Spleen (tissue), 11 donors: Measurements from ENCODE around the gene NUP88. TPM values are rescaled to one million over a fixed set of nuclear protein-coding genes. Genes with fewer than 3 reads are reported as not detected.

ENCODE experiments used
- DNase-seq: peaks from one replicate; pipeline ENCODE4 v3.0.0-alpha.2; 2020
- H3K27ac ChIP-seq, 8 donors: fragments of 200-600 bp; sonication (generic) in 7 of 8; 1 replicate in 4 of 8; 2 replicates in 4 of 8; pipeline versions ENCODE4 v1.5.0 to v1.8.0; 2016 to 2021; ENCODE audit warnings: inconsistent platforms in 4 of 8, mild to moderate bottlenecking in 4 of 8, moderate library complexity in 1 of 8
- H3K27me3 ChIP-seq, 7 donors: fragments of 200-600 bp; sonication (generic) in 6 of 7; replicated peaks in 1 of 7; 1 replicate in 4 of 7; 2 replicates in 3 of 7; pipeline versions ENCODE4 v1.5.0 to v1.8.0; 2016 to 2021; ENCODE audit warnings: inconsistent platforms in 3 of 7, mild to moderate bottlenecking in 1 of 7
- H3K36me3 ChIP-seq, 6 donors: fragments of 200-600 bp; sonication (generic) in 5 of 6; 1 replicate in 4 of 6; 2 replicates in 2 of 6; pipeline versions ENCODE4 v1.5.0 to v1.8.0; 2016 to 2021; ENCODE audit warnings: inconsistent platforms in 2 of 6
- H3K4me1 ChIP-seq, 6 donors: fragments of 200-600 bp; sonication (generic) in 5 of 6; 1 replicate in 3 of 6; 2 replicates in 3 of 6; pipeline versions ENCODE4 v1.5.0 to v1.8.0; 2016 to 2021; ENCODE audit warnings: inconsistent platforms in 3 of 6
- H3K4me3 ChIP-seq, 8 donors: fragments of 200-600 bp; sonication (generic) in 7 of 8; 1 replicate in 4 of 8; 2 replicates in 4 of 8; pipeline versions ENCODE4 v1.5.0 to v1.8.0; 2016 to 2021; ENCODE audit warnings: inconsistent platforms in 4 of 8, mild to moderate bottlenecking in 4 of 8, moderate library complexity in 2 of 8
- H3K9me3 ChIP-seq, 8 donors: fragments of 200-600 bp; sonication (generic) in 7 of 8; 1 replicate in 4 of 8; 2 replicates in 4 of 8; pipeline versions ENCODE4 v1.5.0 to v1.8.0; 2016 to 2021; ENCODE audit warnings: inconsistent platforms in 4 of 8
- CTCF ChIP-seq, 11 experiments: fragments of 200-600 bp in 7 of 11; fragments of 450-650 bp in 4 of 11; sonication (generic) in 4 of 11; IDR thresholded peaks in 8 of 11; conservative IDR thresholded peaks in 3 of 11; 1 replicate in 7 of 11; 2 replicates in 4 of 11; pipeline versions ENCODE4 v1.4.0 to v1.8.0; 2016 to 2021; ENCODE audit warnings: antibody characterized with exemption in 11 of 11, inconsistent platforms in 4 of 11, mild to moderate bottlenecking in 1 of 11
- POLR2A ChIP-seq, 3 donors: fragments of 450-650 bp; IDR thresholded peaks; one replicate each; pipeline ENCODE4 v1.5.1; 2017; ENCODE audit warnings: antibody characterized with exemption in 3 of 3, mild to moderate bottlenecking in 1 of 3
- POLR2AphosphoS5 ChIP-seq, 3 donors: sonication (generic); formaldehyde crosslinking; IDR thresholded peaks; one replicate each; pipeline ENCODE4 v1.5.1; 2017; ENCODE audit warnings: antibody characterized with exemption in 3 of 3
- WGBS, 5 donors: extraction: QIAGEN DNeasy Blood & Tissue Kit in 3 of 5; methylation state at CpG; one replicate each; pipeline versions ENCODE4 v1.1.5 to v1.1.7; 2013 to 2018; 5-methylcytosine and 5-hydroxymethylcytosine counted together
- intact Hi-C: fragments of 100-400 bp; cut with DNase I; formaldehyde crosslinking; loops from one replicate; pipeline ENCODE4 v1.15.0; 2023; ENCODE audit warnings: low total_unique reads
- polyA plus RNA-seq, 3 donors: library from polyadenylated mRNA; stranded (reverse); fragments of 200-250 nt; gene quantifications; one replicate each; pipeline ENCODE4 v1.2.1, GENCODE V29; 2013
- total RNA-seq, 7 donors: library from RNA; depleted of rRNA in 3 of 7; stranded (reverse); fragments of >200 nt in 3 of 7; fragmentation: NEBNext Ultra II Directional in 4 of 7; extraction: Animal tissue kit (Norgen Biotek cat#: 25700) in 4 of 7; gene quantifications; one replicate each; pipeline versions ENCODE4 v1.1.0 to v1.2.1, GENCODE V29; 2016 to 2021
- donor health status: healthy with polysubstance abuse.
- donor health status: DM: no; HTN: no; CAD: no; lungs with moderate emphysema.
- donor health status: DM: no; HTN: no; CAD: no.
- donor health status: Bipolar disorder and iron deficiency.
- donor health status: healthy.
- donor health status: DM: no; HTN: no; CAD: no.
- donor health status: DM: yes; HTN: yes; CAD: no.

The NUP88 gene
- total and polyA plus RNA-seq, 10 donors, result 67.8 to 131 (median 94.0) TPM

- Histone ChIP-seq H3K27ac (no peak overlapping the region), H3K27me3 (no peaks in the 10 kb centered on the region), H3K9me3 (no peaks in the 10 kb centered on the region), H3K4me3 (no peak overlapping the region), H3K4me1 (no peaks in the 10 kb centered on the region), H3K36me3 (peaks cover 5 to 100% (median 77%) of the 10 kb centered on the region in 6 donors)
- intact Hi-C loops, result no loop called here
- DNase-seq, result no peak
- no peak for TF ChIP-seq POLR2A (IDR thresholded peaks at IDR 0.05)
- TF ChIP-seq POLR2AphosphoS5 (IDR thresholded peaks at IDR 0.05), result peak in 1 of 3 donors; percentile 11
- 88 to 95% (median 91%) methylated on average over 9 of the region's 9 CpGs for WGBS, 5 donors
Measured at GRCh38 chr17:5361426-5361825, 58.0 kb downstream of the NUP88 start.

- H3K4me3 ChIP-seq, result no peak overlapping the region
- 91 to 96% (median 94%) methylated on average over 3 of the region's 3 CpGs for WGBS, 5 donors
- no peak overlapping the region for H3K27ac ChIP-seq
- no peaks in the 10 kb centered on the region for H3K27me3 ChIP-seq
- intact Hi-C loops, result no loop called here
- H3K4me1 ChIP-seq, result no peaks in the 10 kb centered on the region
- H3K36me3 ChIP-seq, result peaks cover 5 to 100% (median 85%) of the 10 kb centered on the region in 6 donors
- DNase-seq, result no peak
- TF ChIP-seq CTCF (IDR thresholded peaks at IDR 0.05 in 8 of 11, conservative IDR thresholded peaks at IDR 0.05 in 3 of 11) (no peak), POLR2A (IDR thresholded peaks at IDR 0.05) (no peak), POLR2AphosphoS5 (IDR thresholded peaks at IDR 0.05) (no peak)
- no peaks in the 10 kb centered on the region for H3K9me3 ChIP-seq
Measured at GRCh38 chr17:5355421-5356129, 63.9 kb downstream of the NUP88 start.

- Histone ChIP-seq H3K9me3 (no peaks in the 10 kb centered on the region), H3K4me3 (no peak overlapping the region), H3K27ac (no peak overlapping the region), H3K27me3 (no peaks in the 10 kb centered on the region), H3K4me1 (no peaks in the 10 kb centered on the region), H3K36me3 (peaks cover 5 to 100% (median 84%) of the 10 kb centered on the region in 6 donors)
- WGBS, 5 donors, result 86 to 89% (median 88%) methylated on average over 2 of the region's 2 CpGs
- no peak for DNase-seq
- intact Hi-C loops, result no loop called here
- TF ChIP-seq POLR2AphosphoS5 (IDR thresholded peaks at IDR 0.05), result no peak
- TF ChIP-seq CTCF (IDR thresholded peaks at IDR 0.05 in 8 of 11, conservative IDR thresholded peaks at IDR 0.05 in 3 of 11), result no peak
- no peak for TF ChIP-seq POLR2A (IDR thresholded peaks at IDR 0.05)
Measured at GRCh38 chr17:5354886-5355415, 64.5 kb downstream of the NUP88 start.

GRCh38 chr17:5354310-5354709 is 65.2 kb downstream of the NUP88 start:
- WGBS, 5 donors, result 90 to 96% (median 91%) methylated on average over 2 of the region's 2 CpGs
- TF ChIP-seq CTCF (IDR thresholded peaks at IDR 0.05 in 8 of 11, conservative IDR thresholded peaks at IDR 0.05 in 3 of 11) (no peak), POLR2AphosphoS5 (IDR thresholded peaks at IDR 0.05) (no peak), POLR2A (IDR thresholded peaks at IDR 0.05) (no peak)
- H3K27ac ChIP-seq, result no peak overlapping the region

More at GRCh38 chr17:5354310-5354709, 65.2 kb downstream of the NUP88 start:
- H3K36me3 ChIP-seq, result peaks cover 5 to 100% (median 86%) of the 10 kb centered on the region in 6 donors
- H3K9me3 ChIP-seq, result no peaks in the 10 kb centered on the region
- intact Hi-C loops, result no loop called here
- no peak overlapping the region for H3K4me3 ChIP-seq
- H3K4me1 ChIP-seq, result no peaks in the 10 kb centered on the region
- no peak for DNase-seq
- H3K27me3 ChIP-seq, result no peaks in the 10 kb centered on the region
